Fibroblast of lung (primary cell): ENCODE measurements around the gene GRK3. TPM values are rescaled to one million over a fixed set of nuclear protein-coding genes. Genes with fewer than 3 reads are reported as not detected.
"Not testable (repeated sequence)": the region's sequence is repeated elsewhere in the genome, so short reads cannot be mapped to it uniquely, and the experiment has no call there.

Experiments
- DNase-seq, 2 donors: peaks; one replicate each; pipeline versions ENCODE4 v3.0.0 to v3.0.0-alpha.2; 2010; ENCODE audit warnings: low read depth in 2 of 2
- H2AFZ ChIP-seq: 2 replicates; pipeline ENCODE4 v1.5.1; 2012; ENCODE audit warnings: low read length, control low read depth, inconsistent platforms
- H3K27ac ChIP-seq: 2 replicates; pipeline ENCODE4 v1.5.1; 2011; ENCODE audit warnings: low read length, control low read depth; ENCODE audit not compliant: insufficient read depth
- H3K27me3 ChIP-seq: 2 replicates; pipeline ENCODE4 v1.5.1; 2011; ENCODE audit warnings: mild to moderate bottlenecking, low read length; ENCODE audit not compliant: control insufficient read depth, insufficient read depth
- H3K36me3 ChIP-seq: 2 replicates; pipeline ENCODE4 v1.5.1; 2011; ENCODE audit warnings: low read length; ENCODE audit not compliant: control insufficient read depth, insufficient read depth
- H3K4me1 ChIP-seq: 2 replicates; pipeline ENCODE4 v1.5.1; 2011; ENCODE audit warnings: low read length; ENCODE audit not compliant: control insufficient read depth, insufficient read depth; ENCODE audit errors: extremely low read depth
- H3K4me2 ChIP-seq: 2 replicates; pipeline ENCODE4 v1.5.1; 2011; ENCODE audit warnings: low read length, control low read depth; ENCODE audit not compliant: insufficient read depth; ENCODE audit errors: extremely low read depth
- H3K4me3 ChIP-seq, 4 experiments: fragments of 200-600 bp in 1 of 4; sonication (generic) in 1 of 4; replicated peaks in 1 of 4; 2 replicates each; pipeline ENCODE4 v1.5.1; 2011 to 2016; ENCODE audit warnings: low read length in 4 of 4, low read depth in 3 of 4, mild to moderate bottlenecking in 3 of 4, control low read depth in 2 of 4, inconsistent platforms in 1 of 4, mixed read lengths in 1 of 4; ENCODE audit not compliant: insufficient read depth in 1 of 4; ENCODE audit errors: control extremely low read depth in 1 of 4
- H3K79me2 ChIP-seq: 2 replicates; pipeline ENCODE4 v1.5.1; 2012; ENCODE audit warnings: mild to moderate bottlenecking, low read length, inconsistent platforms; ENCODE audit not compliant: control insufficient read depth, insufficient read depth
- H3K9ac ChIP-seq: 2 replicates; pipeline ENCODE4 v1.5.1; 2011; ENCODE audit warnings: mild to moderate bottlenecking, low read length, control low read depth; ENCODE audit not compliant: insufficient read depth
- H3K9me3 ChIP-seq: 2 replicates; pipeline ENCODE4 v1.5.1; 2012; ENCODE audit warnings: low read depth, low read length; ENCODE audit not compliant: control insufficient read depth, insufficient read depth
- H4K20me1 ChIP-seq: 2 replicates; pipeline ENCODE4 v1.5.1; 2011; ENCODE audit warnings: low read length; ENCODE audit not compliant: control insufficient read depth, insufficient read depth; ENCODE audit errors: extremely low read depth
- CTCF ChIP-seq, 2 donors: IDR thresholded peaks in 1 of 2; conservative IDR thresholded peaks in 1 of 2; 1 replicate in 1 of 2; 2 replicates in 1 of 2; pipeline ENCODE4 v1.5.1; 2011 to 2012; ENCODE audit warnings: low read length in 2 of 2, control low read depth in 1 of 2, inconsistent platforms in 1 of 2, low read depth in 1 of 2, mild to moderate bottlenecking in 1 of 2
- EZH2 ChIP-seq: IDR thresholded peaks from 2 replicates; pipeline ENCODE4 v1.5.1; 2012; ENCODE audit warnings: low read length, control low read depth, mild to moderate bottlenecking; ENCODE audit errors: missing control alignments
- polyA plus RNA-seq, 2 donors: library from polyadenylated mRNA; depleted of rRNA in 1 of 2; stranded (reverse) in 1 of 2; unstranded in 1 of 2; fragments of >200 nt; gene quantifications; 2 replicates each; pipeline ENCODE4 v1.2.1, GENCODE V29; 2011 to 2012; ENCODE audit warnings: missing spikeins in 1 of 2
- total RNA-seq: library from RNA; depleted of rRNA; stranded (reverse); fragments of >200 nt; gene quantifications from 2 replicates; pipeline ENCODE4 v1.2.1, GENCODE V29; 2014

GRK3 gene
- total and polyA plus RNA-seq, 2 donors (not counting 1 experiment from before 2014, with no cell fraction given) = 1.6 to 1.7 TPM

- Histone ChIP-seq H3K27me3 (no peaks in the 10 kb centered on the region), H3K4me1 (peaks cover 3% of the 10 kb centered on the region), H3K9me3 (no peaks in the 10 kb centered on the region), H3K27ac (no peak overlapping the region), H3K9ac (no peak overlapping the region), H3K4me2 (no peak overlapping the region), H2AFZ (no peak overlapping the region), H3K36me3 (no peaks in the 10 kb centered on the region), H3K4me3 (no peak overlapping the region), H3K79me2 (no peaks in the 10 kb centered on the region), H4K20me1 (no peaks in the 10 kb centered on the region)
- TF ChIP-seq EZH2 (no peak), CTCF (conservative IDR thresholded peaks at IDR 0.05 in 1 of 2, IDR thresholded peaks at IDR 0.05 in 1 of 2; ENCODE audit: low read depth in 1 of 2, low read length in 2 of 2) (no peak)
- DNase-seq = no peak
These were observed 138.2 kb downstream of the GRK3 start for GRCh38 chr22:25702571-25703167.

GRCh38 chr22:25704701-25705100 lies 140.2 kb downstream of the GRK3 start:
- Histone ChIP-seq H3K9me3 (no peaks in the 10 kb centered on the region), H3K4me2 (no peak overlapping the region), H3K9ac (no peak overlapping the region), H3K79me2 (no peaks in the 10 kb centered on the region), H3K4me1 (peaks cover 3% of the 10 kb centered on the region), H2AFZ (no peak overlapping the region), H3K36me3 (no peaks in the 10 kb centered on the region), H3K4me3 (no peak overlapping the region), H3K27me3 (no peaks in the 10 kb centered on the region), H3K27ac (no peak overlapping the region), H4K20me1 (no peaks in the 10 kb centered on the region)
- no peak for TF ChIP-seq CTCF (conservative IDR thresholded peaks at IDR 0.05 in 1 of 2, IDR thresholded peaks at IDR 0.05 in 1 of 2; ENCODE audit: low read depth in 1 of 2, low read length in 2 of 2)
- no peak for TF ChIP-seq EZH2
- DNase-seq = no peak

- Histone ChIP-seq H3K4me3 (no peak overlapping the region), H3K27ac (no peak overlapping the region), H3K4me2 (no peak overlapping the region), H3K4me1 (no peaks in the 10 kb centered on the region), H4K20me1 (no peaks in the 10 kb centered on the region), H3K79me2 (no peaks in the 10 kb centered on the region), H3K27me3 (no peaks in the 10 kb centered on the region), H3K9me3 (no peaks in the 10 kb centered on the region), H3K9ac (no peak overlapping the region), H2AFZ (no peak overlapping the region), H3K36me3 (no peaks in the 10 kb centered on the region)
- no peak for DNase-seq
- TF ChIP-seq CTCF (conservative IDR thresholded peaks at IDR 0.05 in 1 of 2, IDR thresholded peaks at IDR 0.05 in 1 of 2; ENCODE audit: low read depth in 1 of 2, low read length in 2 of 2) = no peak
- no peak for TF ChIP-seq EZH2
These were observed 141.7 kb downstream of the GRK3 start for GRCh38 chr22:25706197-25706596.

GRCh38 chr22:25708430-25708829 lies 144.0 kb downstream of the GRK3 start:
- not testable (repeated sequence) for H3K9me3 ChIP-seq, DNase-seq, H3K4me1 ChIP-seq, H3K9ac ChIP-seq, H3K79me2 ChIP-seq, H4K20me1 ChIP-seq, H3K27me3 ChIP-seq, H3K27ac ChIP-seq, H3K4me3 ChIP-seq, H3K4me2 ChIP-seq, H3K36me3 ChIP-seq, H2AFZ ChIP-seq
